ENCODE results near the gene PLEKHA5.
"Not testable (repeated sequence)": the region's sequence is repeated elsewhere in the genome, so short reads cannot be mapped to it uniquely, and the experiment has no call there.

PLEKHA5 gene

DNA sequence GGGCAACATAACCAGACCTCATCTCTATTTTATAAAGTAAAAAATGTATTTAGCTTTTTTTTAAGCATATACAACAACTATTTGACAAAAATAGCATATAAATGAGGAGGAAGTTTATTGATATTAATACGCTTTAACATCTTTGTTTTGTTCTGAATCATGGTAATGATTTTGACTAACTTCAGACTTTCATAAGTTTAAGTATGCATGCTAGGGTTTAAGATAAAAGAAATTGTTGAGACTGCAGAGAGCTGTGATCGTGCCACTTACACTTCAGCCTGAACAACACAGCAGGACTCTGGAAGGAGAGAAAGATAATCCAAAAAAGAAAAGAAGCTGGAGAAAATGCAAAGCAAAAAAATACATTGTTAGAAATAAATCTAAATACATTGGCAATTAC lies 221.8 kb downstream of the PLEKHA5 start:
- DNase-seq: no peak

DNA sequence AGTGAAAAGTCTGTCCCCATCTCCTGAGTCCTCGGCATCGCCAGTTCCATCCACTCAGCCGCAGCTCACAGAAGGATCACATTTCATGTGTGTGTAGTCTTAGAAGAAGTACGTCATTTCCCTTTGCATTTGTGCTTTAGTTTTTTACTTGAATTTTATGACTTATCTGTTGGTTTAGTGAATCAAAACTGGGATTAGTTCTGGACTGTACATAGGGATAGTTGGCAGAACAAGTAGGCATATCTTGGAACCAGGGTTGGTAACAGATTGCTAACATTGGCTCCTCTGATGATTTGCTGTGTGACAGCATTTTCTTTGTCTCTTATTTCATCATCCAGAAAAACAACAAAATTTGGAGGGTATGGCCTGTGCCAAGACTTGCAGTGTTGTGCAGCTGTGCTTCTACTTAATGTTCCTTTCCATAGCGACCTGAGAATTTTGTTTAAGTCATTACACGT lies 240.2 kb downstream of the PLEKHA5 start:
- no peak for DNase-seq

DNA sequence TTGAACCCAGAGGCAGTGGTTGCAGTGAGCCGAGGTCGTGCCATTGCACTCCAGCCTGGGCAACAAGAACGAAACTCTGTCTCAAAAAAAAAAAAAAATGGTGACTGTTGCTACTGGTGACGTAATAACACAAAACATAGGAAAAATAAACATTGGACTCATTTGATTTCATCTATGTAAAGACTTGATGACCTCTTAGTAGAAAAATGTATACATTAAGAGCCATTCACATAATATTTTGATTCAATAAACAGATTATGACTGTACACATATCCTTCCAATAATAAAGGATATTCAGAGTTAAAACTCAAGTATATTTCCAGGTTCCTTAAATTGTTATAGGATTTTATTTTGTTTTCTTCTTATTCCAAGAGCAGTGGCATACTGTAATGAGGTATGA lies 244.1 kb downstream of the PLEKHA5 start:
- no peak for DNase-seq

DNA sequence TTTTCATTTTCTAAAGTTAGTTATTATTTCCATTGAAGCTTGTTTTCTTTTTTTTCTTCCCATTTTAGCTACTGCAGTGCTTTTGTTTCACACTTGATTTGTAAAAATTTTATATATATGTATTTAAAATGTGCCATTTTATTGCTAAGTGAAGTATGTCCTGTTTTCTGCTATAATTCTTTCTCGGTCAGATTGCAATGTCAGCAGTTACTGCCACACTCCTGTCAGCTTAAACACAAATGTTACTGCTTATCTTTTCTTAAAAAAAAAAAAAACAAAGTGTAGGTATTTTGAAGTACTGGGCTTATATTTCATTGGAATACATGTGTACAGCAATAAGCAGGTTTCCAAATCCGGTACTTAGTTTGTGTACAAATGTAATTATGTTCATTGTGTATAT lies 246.4 kb downstream of the PLEKHA5 start:
- no peak for DNase-seq

DNA sequence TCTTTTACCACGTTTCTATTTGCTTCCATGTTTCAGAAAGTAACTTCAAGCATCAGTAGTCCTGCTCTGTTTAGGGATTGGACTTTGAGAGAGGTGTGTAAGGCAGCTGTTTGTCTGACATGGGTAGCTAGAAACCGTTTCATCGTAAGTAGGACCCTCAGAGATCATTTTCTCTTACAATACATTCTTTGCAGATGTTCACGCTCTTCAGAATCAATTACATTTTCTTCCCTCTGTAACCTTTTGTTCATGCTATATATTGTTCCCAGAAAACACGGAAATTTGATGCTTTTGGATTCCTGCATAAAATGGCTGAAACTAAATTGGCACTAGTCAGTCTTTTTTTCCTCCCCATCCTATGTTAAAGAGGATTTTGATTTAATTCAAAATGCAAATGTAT lies 247.2 kb downstream of the PLEKHA5 start:
- DNase-seq: no peak

- peak; percentile 67 for DNase-seq
Measured at GRCh38 chr12:19382111-19382526, 252.6 kb downstream of the PLEKHA5 start.

GRCh38 chr12:19382563-19382962 lies 253.0 kb downstream of the PLEKHA5 start:
- no peak for DNase-seq

DNA sequence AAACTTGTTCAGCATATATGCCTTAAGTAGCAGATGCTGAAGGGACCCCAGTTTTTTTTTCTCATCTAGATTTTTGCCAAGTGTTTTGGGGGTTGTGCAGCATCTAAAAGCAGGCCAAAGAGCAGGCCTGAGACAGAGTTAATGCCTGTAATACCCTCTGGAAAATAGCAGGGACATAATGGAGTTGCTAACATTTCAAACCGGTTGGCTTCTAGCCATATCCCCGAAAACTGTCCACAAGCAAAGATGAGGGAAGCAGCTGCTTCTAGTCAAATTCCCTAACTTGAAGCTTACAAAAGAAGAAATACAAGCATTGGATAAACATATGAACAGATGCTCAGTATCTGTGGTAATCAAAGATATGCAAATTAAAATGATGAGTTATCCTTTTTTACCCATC lies 257.6 kb downstream of the PLEKHA5 start:
- DNase-seq: no peak

- DNase-seq: no peak
Measured at GRCh38 chr12:19388131-19388549, 258.6 kb downstream of the PLEKHA5 start.

DNA sequence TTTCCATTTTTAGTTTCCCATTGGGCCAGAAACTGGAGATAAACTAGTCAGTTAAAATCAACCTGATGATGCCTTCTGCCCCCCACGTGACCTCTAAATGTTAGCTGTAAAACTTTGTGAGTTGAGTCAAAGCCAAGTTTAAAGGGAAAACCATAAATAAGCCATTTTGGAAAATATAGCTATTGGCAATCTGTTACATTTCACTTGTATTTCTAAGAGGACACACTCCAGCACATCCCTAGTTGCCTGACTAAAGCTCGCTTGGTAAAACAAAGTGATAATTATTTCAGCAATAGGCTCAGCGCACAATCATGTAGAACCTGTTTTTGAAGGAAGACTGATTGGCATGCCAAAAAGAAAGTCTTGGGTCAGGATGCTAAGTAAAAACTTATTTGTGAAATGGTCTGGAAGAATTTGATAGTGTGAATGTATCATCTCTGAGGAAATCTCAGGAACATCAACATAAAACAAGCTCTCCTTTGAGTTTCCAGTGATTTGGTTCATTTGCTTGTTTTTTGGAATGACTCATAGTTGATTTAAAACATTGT lies 260.6 kb downstream of the PLEKHA5 start:
- DNase-seq: no peak

DNA sequence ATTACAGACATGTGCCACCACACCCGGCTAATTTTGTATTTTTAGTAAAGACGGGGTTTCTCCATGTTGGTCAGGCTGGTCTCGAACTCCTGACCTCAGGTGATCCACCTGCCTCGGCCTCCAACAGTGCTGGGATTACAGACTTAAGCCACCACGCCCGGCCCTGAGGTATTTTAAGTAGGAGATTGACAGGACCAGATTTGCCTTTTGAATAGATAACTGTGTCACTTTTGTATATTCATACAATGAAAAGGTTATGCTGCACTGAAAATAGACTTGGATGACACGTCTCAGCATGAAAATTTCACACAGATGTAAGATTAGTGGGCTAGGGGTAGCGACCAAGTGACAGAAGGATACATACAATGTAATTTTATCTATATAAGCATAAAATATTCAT lies 263.1 kb downstream of the PLEKHA5 start:
- not testable (repeated sequence) for DNase-seq

GRCh38 chr12:19394385-19394784 lies 264.9 kb downstream of the PLEKHA5 start:
- no peak for DNase-seq

- no peak for DNase-seq
Measured at GRCh38 chr12:19397534-19397933, 268.0 kb downstream of the PLEKHA5 start.

- no peak for DNase-seq
Measured at GRCh38 chr12:19398376-19399363, 269.1 kb downstream of the PLEKHA5 start.

DNA sequence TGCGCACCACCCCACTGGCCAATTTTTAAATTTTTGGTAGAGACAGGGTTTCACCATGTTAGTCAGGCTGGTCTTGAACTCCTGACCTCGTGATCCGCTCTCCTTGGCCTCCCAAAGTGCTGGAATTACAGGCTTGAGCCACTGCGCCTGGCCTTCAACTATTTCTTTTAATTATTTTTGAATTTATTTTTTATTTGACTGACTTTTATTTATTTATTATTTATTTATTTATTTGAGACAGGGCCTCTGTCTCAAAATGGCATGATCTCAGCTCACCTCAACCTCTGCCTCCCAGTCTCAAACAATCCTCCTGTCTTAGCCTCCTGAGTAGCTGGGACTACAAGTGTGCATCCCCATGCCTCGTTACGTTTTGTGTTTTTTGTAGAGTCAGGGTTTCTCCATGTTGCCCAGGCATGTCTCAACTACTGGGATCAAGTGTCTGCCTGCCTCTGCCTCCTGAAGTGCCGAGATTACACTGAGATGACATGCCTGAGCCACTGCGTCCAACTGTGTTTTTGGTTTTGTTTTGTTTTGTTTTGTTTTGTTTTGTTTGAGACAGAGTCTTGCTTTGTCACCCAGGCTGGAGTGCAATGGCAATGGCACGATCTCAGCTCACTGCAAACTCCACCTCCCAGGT lies 271.2 kb downstream of the PLEKHA5 start:
- not testable (repeated sequence) for DNase-seq

- DNase-seq: no peak
Measured at GRCh38 chr12:19402211-19402610, 272.7 kb downstream of the PLEKHA5 start.

GRCh38 chr12:19402743-19403431 lies 273.4 kb downstream of the PLEKHA5 start:
- no peak for DNase-seq

- DNase-seq: peak; percentile 9
Measured at GRCh38 chr12:19404242-19404880, 274.8 kb downstream of the PLEKHA5 start.

DNA sequence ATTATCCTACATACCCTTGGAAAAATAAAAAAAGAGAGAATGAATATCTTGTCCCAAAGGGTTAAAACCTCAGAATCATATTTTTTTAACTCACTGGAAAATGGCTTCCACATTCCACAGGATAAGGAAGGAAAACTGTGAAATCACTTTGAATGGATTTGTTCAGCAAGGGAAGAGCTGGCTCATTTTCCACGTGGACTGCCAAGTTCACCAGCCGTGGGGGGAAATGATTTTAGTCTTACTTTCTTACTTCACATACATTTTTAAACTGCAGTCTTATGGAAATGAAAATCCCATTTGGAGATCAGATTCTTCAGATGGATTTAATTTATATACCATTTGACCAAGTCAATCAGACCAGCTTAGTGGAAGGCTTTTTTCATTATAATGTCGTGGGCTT lies 279.8 kb downstream of the PLEKHA5 start:
- DNase-seq: no peak

GRCh38 chr12:19410211-19410610 lies 280.7 kb downstream of the PLEKHA5 start:
- no peak for DNase-seq

DNA sequence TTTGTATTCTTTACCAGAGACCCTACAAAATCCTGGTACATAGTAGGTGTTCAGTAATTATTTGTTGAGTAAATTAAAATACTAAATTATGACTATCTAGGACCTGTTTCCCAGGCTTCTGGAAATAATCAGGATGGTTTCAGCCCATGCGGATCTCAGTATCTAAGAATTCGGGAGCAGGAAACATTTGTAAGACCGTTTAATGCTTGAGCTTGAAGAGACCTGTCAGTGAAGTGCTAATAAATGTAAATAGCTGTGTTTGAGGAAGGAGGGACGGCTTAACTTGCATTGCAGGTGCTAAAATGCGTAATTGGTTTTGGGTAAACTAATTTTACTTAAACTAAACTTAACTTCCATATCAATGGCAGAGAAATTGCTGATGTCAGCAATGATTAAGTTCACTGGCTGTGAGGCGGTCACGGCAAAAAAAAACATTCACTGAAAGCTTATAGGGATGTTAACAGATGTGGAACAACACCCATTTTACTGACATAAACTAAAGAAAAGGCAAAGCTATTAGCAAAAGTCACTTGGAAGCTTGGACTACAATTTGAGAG lies 281.2 kb downstream of the PLEKHA5 start:
- no peak for DNase-seq

All from activated CD4-positive, alpha-beta T cell treated with anti-CD3 and anti-CD28 coated beads for 48 hours (primary cell).